ENCODE data around the gene TALDO1. TPM values are rescaled to one million over a fixed set of nuclear protein-coding genes. Genes with fewer than 3 reads are reported as not detected.

Gene TALDO1
- total and polyA plus RNA-seq, 2 experiments from 2014 or later: 137 to 161 TPM

- Histone ChIP-seq H3K4me2 (no peak overlapping the region), H3K36me3 (replicated peaks; ENCODE audit: insufficient read depth, low read depth) (no peaks in the 10 kb centered on the region), H2AFZ (no peak overlapping the region), H3K4me1 (ENCODE audit: insufficient read depth) (peaks cover 7% of the 10 kb centered on the region), H3K27ac (no peak overlapping the region), H3K27me3 (no peaks in the 10 kb centered on the region), H3K9me2 (replicated peaks; ENCODE audit: insufficient read depth) (no peaks in the 10 kb centered on the region), H3K79me2 (peaks cover 33% of the 10 kb centered on the region), H3K4me3 (no peak overlapping the region), H4K20me1 (ENCODE audit: insufficient read depth, poor library complexity, severe bottlenecking) (peaks cover 32% of the 10 kb centered on the region), H3K9me3 (ENCODE audit: low read depth) (no peaks in the 10 kb centered on the region)
- TF ChIP-seq EZH2phosphoT487 (IDR thresholded peaks at IDR 0.05; ENCODE audit: low read depth, severe bottlenecking, unreplicated experiment) (no peak), EZH2 (IDR thresholded peaks at IDR 0.05; ENCODE audit: borderline replicate concordance) (no peak), CTCF (IDR thresholded peaks at IDR 0.05; ENCODE audit: poor library complexity) (no peak)
- peak; percentile 2 for DNase-seq (ENCODE audit: low spot score)
- WGBS (ENCODE audit: low lambda C conversion rate, missing lambda C conversion rate): 96% methylated on average over 28 of the region's 32 CpGs
Measured at GRCh38 chr11:770642-771616, 23.7 kb downstream of the TALDO1 start.

- peak; percentile 3 for DNase-seq (ENCODE audit: low spot score)
- no peaks in the 10 kb centered on the region for H3K9me2 ChIP-seq (replicated peaks; ENCODE audit: insufficient read depth)
- no peak overlapping the region for H3K4me2 ChIP-seq
- H3K27ac ChIP-seq: no peak overlapping the region
- no peaks in the 10 kb centered on the region for H3K36me3 ChIP-seq (replicated peaks; ENCODE audit: insufficient read depth, low read depth)
- H3K79me2 ChIP-seq: peaks cover 40% of the 10 kb centered on the region
- H3K4me3 ChIP-seq: no peak overlapping the region
- H2AFZ ChIP-seq: no peak overlapping the region
- peaks cover 13% of the 10 kb centered on the region for H3K4me1 ChIP-seq (ENCODE audit: insufficient read depth)
- peaks cover 39% of the 10 kb centered on the region for H4K20me1 ChIP-seq (ENCODE audit: insufficient read depth, poor library complexity, severe bottlenecking)
- TF ChIP-seq EZH2phosphoT487 (IDR thresholded peaks at IDR 0.05; ENCODE audit: low read depth, severe bottlenecking, unreplicated experiment): no peak
- TF ChIP-seq EZH2 (IDR thresholded peaks at IDR 0.05; ENCODE audit: borderline replicate concordance): no peak
- no peak for TF ChIP-seq CTCF (IDR thresholded peaks at IDR 0.05; ENCODE audit: poor library complexity)
- H3K27me3 ChIP-seq: no peaks in the 10 kb centered on the region
- no peaks in the 10 kb centered on the region for H3K9me3 ChIP-seq (ENCODE audit: low read depth)
- 78% methylated on average over 15 of the region's 15 CpGs for WGBS (ENCODE audit: low lambda C conversion rate, missing lambda C conversion rate)
Measured at GRCh38 chr11:771617-772204, 24.4 kb downstream of the TALDO1 start.

GRCh38 chr11:772429-773390 lies 25.4 kb downstream of the TALDO1 start:
- peaks cover 13% of the 10 kb centered on the region for H3K4me1 ChIP-seq (ENCODE audit: insufficient read depth)
- no peaks in the 10 kb centered on the region for H3K27me3 ChIP-seq
- H3K27ac ChIP-seq: no peak overlapping the region
- no peak overlapping the region for H3K4me2 ChIP-seq
- H3K4me3 ChIP-seq: no peak overlapping the region
- H3K9me2 ChIP-seq (replicated peaks; ENCODE audit: insufficient read depth): no peaks in the 10 kb centered on the region
- peaks cover 41% of the 10 kb centered on the region for H4K20me1 ChIP-seq (ENCODE audit: insufficient read depth, poor library complexity, severe bottlenecking)
- peaks cover 49% of the 10 kb centered on the region for H3K79me2 ChIP-seq
- WGBS (ENCODE audit: low lambda C conversion rate, missing lambda C conversion rate): 97% methylated on average over 25 of the region's 34 CpGs
- no peak overlapping the region for H2AFZ ChIP-seq
- no peak for TF ChIP-seq CTCF (IDR thresholded peaks at IDR 0.05; ENCODE audit: poor library complexity)
- TF ChIP-seq EZH2 (IDR thresholded peaks at IDR 0.05; ENCODE audit: borderline replicate concordance): no peak
- TF ChIP-seq EZH2phosphoT487 (IDR thresholded peaks at IDR 0.05; ENCODE audit: low read depth, severe bottlenecking, unreplicated experiment): no peak
- no peaks in the 10 kb centered on the region for H3K36me3 ChIP-seq (replicated peaks; ENCODE audit: insufficient read depth, low read depth)
- H3K9me3 ChIP-seq (ENCODE audit: low read depth): no peaks in the 10 kb centered on the region
- DNase-seq (ENCODE audit: low spot score): peak; percentile 4
